Ishikawa (cell line): ENCODE measurements around the gene BAG1.

Source experiments
- CEBPB ChIP-seq: IDR thresholded peaks from 2 replicates; pipeline ENCODE4 v1.6.1; 2012
- CREB1 ChIP-seq: IDR thresholded peaks from 2 replicates; pipeline ENCODE4 v1.6.1; 2012; ENCODE audit warnings: low read depth
- EGR1 ChIP-seq: IDR thresholded peaks from 2 replicates; pipeline ENCODE4 v1.6.1; 2012
- EP300 ChIP-seq: IDR thresholded peaks from 2 replicates; pipeline ENCODE4 v1.6.1; 2012; ENCODE audit warnings: borderline replicate concordance
- FOXM1 ChIP-seq: IDR thresholded peaks from 2 replicates; pipeline ENCODE4 v1.6.1; 2012; ENCODE audit warnings: low read depth, borderline replicate concordance
- NFIC ChIP-seq: IDR thresholded peaks from 2 replicates; pipeline ENCODE4 v1.6.1; 2012
- RAD21 ChIP-seq: IDR thresholded peaks from 2 replicates; pipeline ENCODE4 v1.6.1; 2012; ENCODE audit warnings: low read depth
- TAF1 ChIP-seq: IDR thresholded peaks from 2 replicates; pipeline ENCODE4 v1.6.1; 2012; ENCODE audit warnings: low read depth, mild to moderate bottlenecking
- TCF12 ChIP-seq: IDR thresholded peaks from 2 replicates; pipeline ENCODE4 v1.6.1; 2012; ENCODE audit warnings: low read depth
- TEAD4 ChIP-seq: IDR thresholded peaks from 2 replicates; pipeline ENCODE4 v1.6.1; 2012
- USF1 ChIP-seq: IDR thresholded peaks from 2 replicates; pipeline ENCODE4 v1.6.1; 2012
- YY1 ChIP-seq: IDR thresholded peaks from 2 replicates; pipeline ENCODE4 v1.6.1; 2012; ENCODE audit warnings: low read depth
- ZBTB7A ChIP-seq: IDR thresholded peaks from 2 replicates; pipeline ENCODE4 v1.6.1; 2012; ENCODE audit warnings: low read depth
- TF ChIP-seq, protein P1 (sequence below): IDR thresholded peaks from 2 replicates; pipeline ENCODE4 v1.6.1; 2012; ENCODE audit warnings: low read depth, mild to moderate bottlenecking
- TF ChIP-seq, protein P2 (sequence below): IDR thresholded peaks from 2 replicates; pipeline ENCODE4 v1.6.1; 2012

Gene BAG1

GRCh38 chr9:33288828-33289483, 24.4 kb upstream of the BAG1 start:
- TF ChIP-seq CEBPB, result no peak
- TF ChIP-seq EP300, result no peak
- no peak for TF ChIP-seq FOXM1
- no peak for TF ChIP-seq RAD21
- TF ChIP-seq, protein P1, sequence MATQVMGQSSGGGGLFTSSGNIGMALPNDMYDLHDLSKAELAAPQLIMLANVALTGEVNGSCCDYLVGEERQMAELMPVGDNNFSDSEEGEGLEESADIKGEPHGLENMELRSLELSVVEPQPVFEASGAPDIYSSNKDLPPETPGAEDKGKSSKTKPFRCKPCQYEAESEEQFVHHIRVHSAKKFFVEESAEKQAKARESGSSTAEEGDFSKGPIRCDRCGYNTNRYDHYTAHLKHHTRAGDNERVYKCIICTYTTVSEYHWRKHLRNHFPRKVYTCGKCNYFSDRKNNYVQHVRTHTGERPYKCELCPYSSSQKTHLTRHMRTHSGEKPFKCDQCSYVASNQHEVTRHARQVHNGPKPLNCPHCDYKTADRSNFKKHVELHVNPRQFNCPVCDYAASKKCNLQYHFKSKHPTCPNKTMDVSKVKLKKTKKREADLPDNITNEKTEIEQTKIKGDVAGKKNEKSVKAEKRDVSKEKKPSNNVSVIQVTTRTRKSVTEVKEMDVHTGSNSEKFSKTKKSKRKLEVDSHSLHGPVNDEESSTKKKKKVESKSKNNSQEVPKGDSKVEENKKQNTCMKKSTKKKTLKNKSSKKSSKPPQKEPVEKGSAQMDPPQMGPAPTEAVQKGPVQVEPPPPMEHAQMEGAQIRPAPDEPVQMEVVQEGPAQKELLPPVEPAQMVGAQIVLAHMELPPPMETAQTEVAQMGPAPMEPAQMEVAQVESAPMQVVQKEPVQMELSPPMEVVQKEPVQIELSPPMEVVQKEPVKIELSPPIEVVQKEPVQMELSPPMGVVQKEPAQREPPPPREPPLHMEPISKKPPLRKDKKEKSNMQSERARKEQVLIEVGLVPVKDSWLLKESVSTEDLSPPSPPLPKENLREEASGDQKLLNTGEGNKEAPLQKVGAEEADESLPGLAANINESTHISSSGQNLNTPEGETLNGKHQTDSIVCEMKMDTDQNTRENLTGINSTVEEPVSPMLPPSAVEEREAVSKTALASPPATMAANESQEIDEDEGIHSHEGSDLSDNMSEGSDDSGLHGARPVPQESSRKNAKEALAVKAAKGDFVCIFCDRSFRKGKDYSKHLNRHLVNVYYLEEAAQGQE, result no peak
- TF ChIP-seq USF1, result no peak
- TF ChIP-seq TAF1, result no peak
- no peak for TF ChIP-seq NFIC
- TF ChIP-seq TCF12, result no peak
- no peak for TF ChIP-seq CREB1

DNA sequence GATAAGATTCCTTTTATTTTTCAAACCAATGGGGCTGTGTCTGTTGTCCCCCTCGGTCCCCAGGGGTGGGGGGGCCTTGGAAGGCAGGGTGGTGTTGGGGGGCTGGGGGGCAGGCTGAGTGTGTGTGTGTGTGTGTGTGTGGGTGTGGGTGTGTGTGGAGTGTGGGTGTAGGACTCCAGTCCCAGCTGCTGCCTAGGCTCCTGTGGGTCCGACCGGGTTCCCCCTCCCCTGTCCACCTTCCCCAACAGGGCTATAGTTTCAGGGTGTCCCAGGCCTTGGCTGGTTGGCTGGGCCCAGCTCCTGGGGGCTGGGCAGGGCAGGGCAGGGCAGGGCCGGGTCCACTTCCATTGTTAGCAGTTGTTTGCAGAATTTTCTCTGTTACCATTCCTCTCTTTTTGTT, 23.7 kb upstream of the BAG1 start:
- TF ChIP-seq, protein P1, result no peak
- TF ChIP-seq TAF1, result no peak
- no peak for TF ChIP-seq ZBTB7A
- TF ChIP-seq YY1, result no peak
- no peak for TF ChIP-seq RAD21
- no peak for TF ChIP-seq TEAD4
- no peak for TF ChIP-seq CREB1
- no peak for TF ChIP-seq FOXM1
- TF ChIP-seq EP300, result no peak
- no peak for TF ChIP-seq USF1
- TF ChIP-seq CEBPB, result no peak
- TF ChIP-seq NFIC, result no peak
- TF ChIP-seq TCF12, result no peak
- TF ChIP-seq, protein P2, sequence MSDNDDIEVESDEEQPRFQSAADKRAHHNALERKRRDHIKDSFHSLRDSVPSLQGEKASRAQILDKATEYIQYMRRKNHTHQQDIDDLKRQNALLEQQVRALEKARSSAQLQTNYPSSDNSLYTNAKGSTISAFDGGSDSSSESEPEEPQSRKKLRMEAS, result no peak
- no peak for TF ChIP-seq EGR1

GRCh38 chr9:33287087-33287490, 22.6 kb upstream of the BAG1 start:
- TF ChIP-seq RAD21, result peak; percentile 72
- no peak for TF ChIP-seq CREB1
- no peak for TF ChIP-seq TAF1
- peak; percentile 40; the same call in 1 of the 2 replicates for TF ChIP-seq NFIC
- TF ChIP-seq FOXM1, result no peak

DNA sequence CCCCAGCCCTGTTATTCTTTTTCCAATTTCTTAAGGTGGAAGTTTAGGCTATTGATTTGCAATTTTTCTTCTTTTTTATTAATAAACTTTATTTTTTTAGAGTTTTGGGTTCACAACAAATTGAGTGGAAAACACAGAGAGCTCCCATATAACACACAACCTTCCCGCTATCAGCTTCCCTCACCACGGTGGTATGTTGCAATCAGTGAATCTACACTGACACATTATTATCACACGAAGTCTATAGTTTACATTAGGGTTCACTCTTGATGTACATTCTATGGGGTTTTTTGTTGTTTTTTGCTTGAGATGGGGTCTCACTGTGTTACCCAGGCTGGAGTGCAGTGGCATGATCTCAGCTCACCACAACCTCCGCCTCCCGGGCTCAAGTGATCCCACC, 21.0 kb upstream of the BAG1 start:
- TF ChIP-seq YY1, result no peak
- TF ChIP-seq, protein P1, result no peak
- TF ChIP-seq TAF1, result no peak
- TF ChIP-seq RAD21, result no peak
- TF ChIP-seq CREB1, result no peak
- TF ChIP-seq EP300, result no peak
- no peak for TF ChIP-seq USF1
- TF ChIP-seq TEAD4, result no peak
- no peak for TF ChIP-seq FOXM1
- TF ChIP-seq, protein P2, result no peak
- no peak for TF ChIP-seq NFIC
- no peak for TF ChIP-seq TCF12
- no peak for TF ChIP-seq CEBPB
- no peak for TF ChIP-seq ZBTB7A
- no peak for TF ChIP-seq EGR1
